Measurements from ENCODE around the gene LCN12.

The LCN12 gene

DNA sequence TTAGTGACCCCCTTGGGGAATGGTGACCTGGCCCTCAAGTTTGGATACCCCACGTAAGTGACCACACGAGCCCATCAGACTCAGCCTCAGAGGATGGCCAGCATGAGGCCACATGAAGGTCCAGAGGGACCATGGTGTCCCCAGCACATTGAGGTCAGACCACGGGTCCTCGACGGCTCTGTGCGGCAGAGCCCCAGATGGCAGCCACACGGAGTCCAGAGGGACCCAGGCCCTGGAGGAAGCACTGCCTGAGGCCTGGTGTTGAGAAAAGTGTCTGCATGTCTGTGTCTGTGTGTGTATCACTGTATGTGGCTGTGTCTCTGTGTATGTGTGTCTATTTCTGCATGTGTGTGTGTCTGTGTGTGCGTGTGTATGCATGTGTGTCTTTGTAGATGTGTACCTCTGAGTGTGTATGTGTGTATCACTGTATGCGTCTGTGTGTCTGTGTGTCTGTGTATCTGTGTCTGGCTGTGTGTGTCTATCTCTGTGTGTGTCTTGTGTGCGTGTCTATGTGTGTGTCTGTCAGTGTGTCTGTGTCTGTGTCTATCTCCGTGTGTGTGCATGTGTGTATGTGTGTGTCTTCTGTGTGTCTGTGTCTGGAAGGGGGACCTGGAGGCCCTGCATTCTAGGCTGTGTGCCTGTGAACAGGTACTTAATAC lies 31.7 kb downstream of the LCN12 start:
- no peak for TF ChIP-seq CEBPB (IDR thresholded peaks at IDR 0.05)
- no peak for TF ChIP-seq EGR1 (IDR thresholded peaks at IDR 0.05)
- no peak for TF ChIP-seq TAF1 (IDR thresholded peaks at IDR 0.05; ENCODE audit: low read depth)
- TF ChIP-seq, protein P1, sequence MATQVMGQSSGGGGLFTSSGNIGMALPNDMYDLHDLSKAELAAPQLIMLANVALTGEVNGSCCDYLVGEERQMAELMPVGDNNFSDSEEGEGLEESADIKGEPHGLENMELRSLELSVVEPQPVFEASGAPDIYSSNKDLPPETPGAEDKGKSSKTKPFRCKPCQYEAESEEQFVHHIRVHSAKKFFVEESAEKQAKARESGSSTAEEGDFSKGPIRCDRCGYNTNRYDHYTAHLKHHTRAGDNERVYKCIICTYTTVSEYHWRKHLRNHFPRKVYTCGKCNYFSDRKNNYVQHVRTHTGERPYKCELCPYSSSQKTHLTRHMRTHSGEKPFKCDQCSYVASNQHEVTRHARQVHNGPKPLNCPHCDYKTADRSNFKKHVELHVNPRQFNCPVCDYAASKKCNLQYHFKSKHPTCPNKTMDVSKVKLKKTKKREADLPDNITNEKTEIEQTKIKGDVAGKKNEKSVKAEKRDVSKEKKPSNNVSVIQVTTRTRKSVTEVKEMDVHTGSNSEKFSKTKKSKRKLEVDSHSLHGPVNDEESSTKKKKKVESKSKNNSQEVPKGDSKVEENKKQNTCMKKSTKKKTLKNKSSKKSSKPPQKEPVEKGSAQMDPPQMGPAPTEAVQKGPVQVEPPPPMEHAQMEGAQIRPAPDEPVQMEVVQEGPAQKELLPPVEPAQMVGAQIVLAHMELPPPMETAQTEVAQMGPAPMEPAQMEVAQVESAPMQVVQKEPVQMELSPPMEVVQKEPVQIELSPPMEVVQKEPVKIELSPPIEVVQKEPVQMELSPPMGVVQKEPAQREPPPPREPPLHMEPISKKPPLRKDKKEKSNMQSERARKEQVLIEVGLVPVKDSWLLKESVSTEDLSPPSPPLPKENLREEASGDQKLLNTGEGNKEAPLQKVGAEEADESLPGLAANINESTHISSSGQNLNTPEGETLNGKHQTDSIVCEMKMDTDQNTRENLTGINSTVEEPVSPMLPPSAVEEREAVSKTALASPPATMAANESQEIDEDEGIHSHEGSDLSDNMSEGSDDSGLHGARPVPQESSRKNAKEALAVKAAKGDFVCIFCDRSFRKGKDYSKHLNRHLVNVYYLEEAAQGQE (IDR thresholded peaks at IDR 0.05; ENCODE audit: low read depth), result no peak
- no peak for TF ChIP-seq CREB1 (IDR thresholded peaks at IDR 0.05; ENCODE audit: low read depth)
- TF ChIP-seq RAD21 (IDR thresholded peaks at IDR 0.05; ENCODE audit: low read depth), result no peak
- TF ChIP-seq, protein P2, sequence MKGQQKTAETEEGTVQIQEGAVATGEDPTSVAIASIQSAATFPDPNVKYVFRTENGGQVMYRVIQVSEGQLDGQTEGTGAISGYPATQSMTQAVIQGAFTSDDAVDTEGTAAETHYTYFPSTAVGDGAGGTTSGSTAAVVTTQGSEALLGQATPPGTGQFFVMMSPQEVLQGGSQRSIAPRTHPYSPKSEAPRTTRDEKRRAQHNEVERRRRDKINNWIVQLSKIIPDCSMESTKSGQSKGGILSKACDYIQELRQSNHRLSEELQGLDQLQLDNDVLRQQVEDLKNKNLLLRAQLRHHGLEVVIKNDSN (IDR thresholded peaks at IDR 0.05), result no peak
- no peak for TF ChIP-seq EP300 (IDR thresholded peaks at IDR 0.05; ENCODE audit: borderline replicate concordance)
- TF ChIP-seq FOXM1 (IDR thresholded peaks at IDR 0.05; ENCODE audit: borderline replicate concordance, low read depth), result no peak
- no peak for TF ChIP-seq TCF12 (IDR thresholded peaks at IDR 0.05; ENCODE audit: low read depth)
- TF ChIP-seq ZBTB7A (IDR thresholded peaks at IDR 0.05; ENCODE audit: low read depth), result no peak
- no peak for TF ChIP-seq TEAD4 (IDR thresholded peaks at IDR 0.05)
- TF ChIP-seq NFIC (IDR thresholded peaks at IDR 0.05), result no peak

DNA sequence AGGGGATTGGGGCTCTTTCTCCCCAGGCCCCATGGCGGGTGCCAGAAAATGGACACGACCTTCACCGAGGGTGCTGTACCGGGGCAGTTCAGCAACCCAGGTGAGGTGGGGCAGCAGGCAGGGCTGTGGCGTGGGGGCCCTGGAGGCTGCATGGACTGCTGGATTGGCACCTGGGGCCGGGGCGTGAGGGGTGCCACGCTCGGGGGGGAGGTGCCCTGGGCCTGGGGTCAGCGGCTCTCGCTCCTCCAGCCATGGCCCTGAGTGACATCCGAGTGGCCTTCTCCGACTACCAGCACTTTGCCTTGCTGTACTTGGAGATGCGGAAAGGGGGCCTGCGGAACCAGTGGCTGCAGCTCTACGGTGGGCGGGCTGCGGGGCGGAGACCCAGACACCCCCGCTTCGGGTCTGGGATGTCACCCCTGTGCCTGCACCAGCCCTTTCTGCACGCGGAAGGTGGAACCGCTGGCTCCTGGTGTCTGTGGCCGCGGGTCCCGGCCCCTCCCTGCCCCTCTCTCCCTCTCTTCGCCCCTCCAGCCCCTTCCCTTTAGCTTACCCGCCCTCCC lies 32.5 kb downstream of the LCN12 start:
- TF ChIP-seq TCF12 (IDR thresholded peaks at IDR 0.05; ENCODE audit: low read depth) (no peak), FOXM1 (IDR thresholded peaks at IDR 0.05; ENCODE audit: borderline replicate concordance, low read depth) (no peak), EP300 (IDR thresholded peaks at IDR 0.05; ENCODE audit: borderline replicate concordance) (no peak), ZBTB7A (IDR thresholded peaks at IDR 0.05; ENCODE audit: low read depth) (no peak), NFIC (IDR thresholded peaks at IDR 0.05) (no peak), TEAD4 (IDR thresholded peaks at IDR 0.05) (no peak), EGR1 (IDR thresholded peaks at IDR 0.05) (no peak), CREB1 (IDR thresholded peaks at IDR 0.05; ENCODE audit: low read depth) (no peak), CEBPB (IDR thresholded peaks at IDR 0.05) (no peak)
- TF ChIP-seq, protein P2 (IDR thresholded peaks at IDR 0.05), result no peak
- TF ChIP-seq, protein P3, sequence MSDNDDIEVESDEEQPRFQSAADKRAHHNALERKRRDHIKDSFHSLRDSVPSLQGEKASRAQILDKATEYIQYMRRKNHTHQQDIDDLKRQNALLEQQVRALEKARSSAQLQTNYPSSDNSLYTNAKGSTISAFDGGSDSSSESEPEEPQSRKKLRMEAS (IDR thresholded peaks at IDR 0.05), result no peak

DNA sequence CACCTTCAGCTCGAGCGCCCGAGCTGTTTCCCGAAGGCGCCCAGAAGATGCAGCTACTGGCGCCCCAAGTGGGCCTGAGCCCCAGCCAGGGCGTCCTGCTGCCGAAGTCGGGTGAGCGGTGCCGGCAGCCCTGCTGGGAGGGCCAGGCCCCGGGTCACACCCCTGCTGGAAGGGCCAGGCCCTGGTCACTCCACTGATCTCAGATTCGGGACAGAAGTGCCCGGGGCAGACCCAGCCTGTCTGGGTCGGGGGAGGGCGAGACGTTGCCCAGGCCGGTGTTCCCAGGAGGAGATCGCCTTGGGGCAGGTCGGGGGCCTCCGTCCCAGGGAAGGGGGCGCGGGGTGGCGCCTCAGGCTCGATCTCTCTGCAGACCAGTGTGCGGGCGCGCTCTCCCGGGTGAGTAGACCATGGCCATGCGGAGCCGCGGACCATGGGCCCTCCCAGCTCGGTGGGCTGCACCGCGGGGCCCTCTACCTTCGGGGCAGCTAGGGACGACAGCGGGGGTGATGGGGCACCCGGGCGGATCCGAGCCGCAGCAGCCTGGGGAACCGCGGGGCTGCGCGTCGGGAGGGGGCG lies 33.0 kb downstream of the LCN12 start:
- TF ChIP-seq TEAD4 (IDR thresholded peaks at IDR 0.05) (no peak), CEBPB (IDR thresholded peaks at IDR 0.05) (no peak), CREB1 (IDR thresholded peaks at IDR 0.05; ENCODE audit: low read depth) (no peak), ZBTB7A (IDR thresholded peaks at IDR 0.05; ENCODE audit: low read depth) (no peak), EGR1 (IDR thresholded peaks at IDR 0.05) (no peak), RAD21 (IDR thresholded peaks at IDR 0.05; ENCODE audit: low read depth) (no peak), NFIC (IDR thresholded peaks at IDR 0.05) (no peak), TCF12 (IDR thresholded peaks at IDR 0.05; ENCODE audit: low read depth) (no peak), TAF1 (IDR thresholded peaks at IDR 0.05; ENCODE audit: low read depth) (no peak), FOXM1 (IDR thresholded peaks at IDR 0.05; ENCODE audit: borderline replicate concordance, low read depth) (no peak), YY1 (IDR thresholded peaks at IDR 0.05; ENCODE audit: low read depth) (no peak), EP300 (IDR thresholded peaks at IDR 0.05; ENCODE audit: borderline replicate concordance) (no peak)
- TF ChIP-seq, protein P3 (IDR thresholded peaks at IDR 0.05), result no peak
- TF ChIP-seq, protein P1 (IDR thresholded peaks at IDR 0.05; ENCODE audit: low read depth), result no peak
- TF ChIP-seq, protein P2 (IDR thresholded peaks at IDR 0.05), result no peak

DNA sequence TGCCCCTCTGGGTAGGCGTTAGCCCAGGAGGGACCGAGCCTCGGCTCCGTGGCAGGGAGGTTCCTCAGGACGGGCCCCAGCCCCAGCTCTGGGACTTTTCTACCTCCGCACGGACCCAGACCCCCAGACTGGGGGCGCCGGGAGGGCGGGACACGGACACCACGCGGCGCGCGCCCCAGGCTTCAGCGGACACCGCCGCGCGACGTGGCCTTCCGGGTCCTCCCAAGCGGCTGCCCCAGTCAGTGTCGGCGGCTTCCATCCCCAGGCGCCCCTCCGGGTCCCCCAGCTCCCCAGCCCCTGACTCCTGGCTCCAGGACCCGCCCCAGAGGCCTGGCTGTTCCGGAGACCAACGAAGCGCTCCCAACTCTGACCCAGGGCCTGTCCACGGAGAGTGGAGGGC lies 33.8 kb downstream of the LCN12 start:
- TF ChIP-seq, protein P1 (IDR thresholded peaks at IDR 0.05; ENCODE audit: low read depth), result no peak
- TF ChIP-seq TEAD4 (IDR thresholded peaks at IDR 0.05) (no peak), TAF1 (IDR thresholded peaks at IDR 0.05; ENCODE audit: low read depth) (no peak), CEBPB (IDR thresholded peaks at IDR 0.05) (no peak), FOXM1 (IDR thresholded peaks at IDR 0.05; ENCODE audit: borderline replicate concordance, low read depth) (no peak), YY1 (IDR thresholded peaks at IDR 0.05; ENCODE audit: low read depth) (no peak), CREB1 (IDR thresholded peaks at IDR 0.05; ENCODE audit: low read depth) (no peak), EGR1 (IDR thresholded peaks at IDR 0.05) (no peak), TCF12 (IDR thresholded peaks at IDR 0.05; ENCODE audit: low read depth) (no peak)
- TF ChIP-seq, protein P2 (IDR thresholded peaks at IDR 0.05), result no peak

All from Ishikawa (cell line).